GM18520 (cell line): ENCODE results near the gene CHMP4A.
A peak's percentile ranks its signal among the peaks of the same experiment; 100 is the strongest.

Experiments
- ATAC-seq: cut with Tn5 transposase; IDR thresholded peaks from one replicate; pipeline ENCODE4 v1.9.1; 2021; ENCODE audit not compliant: unreplicated experiment

Gene CHMP4A

DNA sequence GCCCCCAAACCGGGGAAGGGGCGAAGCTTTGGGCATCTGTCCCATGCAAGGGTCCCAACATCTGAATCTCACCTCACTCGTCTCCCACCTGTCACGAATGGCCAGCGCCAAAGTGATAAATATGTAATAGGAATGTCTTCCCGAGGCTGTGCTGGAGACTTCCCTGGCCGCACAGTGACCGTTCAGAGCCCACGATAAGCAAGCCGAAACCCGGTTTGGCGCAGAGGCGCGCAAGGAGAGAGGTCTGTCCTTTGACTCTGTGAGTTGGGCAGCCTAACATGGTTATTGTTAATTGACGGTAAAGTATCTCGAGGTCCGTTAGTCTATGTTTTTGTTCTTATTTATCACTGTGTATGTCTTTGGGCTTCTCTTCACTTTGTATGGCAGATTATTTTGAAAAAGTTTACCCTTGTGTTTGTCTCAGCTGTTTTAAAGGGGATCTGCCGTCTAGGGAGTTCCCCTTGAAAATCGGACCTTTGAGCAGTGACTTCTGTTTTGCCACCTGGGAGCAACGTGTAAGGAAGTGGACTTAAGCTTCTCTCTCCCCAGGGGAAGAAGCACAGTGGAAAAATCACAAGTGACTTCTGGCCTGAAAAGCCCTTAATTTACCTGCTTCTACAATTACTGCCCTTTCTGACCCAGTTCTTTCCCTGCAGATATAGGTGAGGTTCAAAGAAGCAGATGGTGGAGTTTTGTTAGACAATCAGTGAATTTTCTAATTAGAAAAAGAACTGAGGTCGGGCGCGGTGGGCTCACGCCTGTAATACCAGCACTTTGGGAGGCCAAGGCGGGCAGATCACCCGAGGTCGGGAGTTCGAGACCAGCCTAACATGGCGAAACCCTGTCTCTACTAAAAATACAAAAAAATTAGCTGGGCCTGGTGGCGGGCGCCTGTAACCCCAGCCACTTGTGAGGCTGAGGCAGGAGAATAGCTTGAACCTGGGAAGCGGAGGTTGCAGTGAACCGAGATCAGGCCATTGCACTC, 16.9 kb downstream of the CHMP4A start:
- peak; percentile 4 for ATAC-seq

DNA sequence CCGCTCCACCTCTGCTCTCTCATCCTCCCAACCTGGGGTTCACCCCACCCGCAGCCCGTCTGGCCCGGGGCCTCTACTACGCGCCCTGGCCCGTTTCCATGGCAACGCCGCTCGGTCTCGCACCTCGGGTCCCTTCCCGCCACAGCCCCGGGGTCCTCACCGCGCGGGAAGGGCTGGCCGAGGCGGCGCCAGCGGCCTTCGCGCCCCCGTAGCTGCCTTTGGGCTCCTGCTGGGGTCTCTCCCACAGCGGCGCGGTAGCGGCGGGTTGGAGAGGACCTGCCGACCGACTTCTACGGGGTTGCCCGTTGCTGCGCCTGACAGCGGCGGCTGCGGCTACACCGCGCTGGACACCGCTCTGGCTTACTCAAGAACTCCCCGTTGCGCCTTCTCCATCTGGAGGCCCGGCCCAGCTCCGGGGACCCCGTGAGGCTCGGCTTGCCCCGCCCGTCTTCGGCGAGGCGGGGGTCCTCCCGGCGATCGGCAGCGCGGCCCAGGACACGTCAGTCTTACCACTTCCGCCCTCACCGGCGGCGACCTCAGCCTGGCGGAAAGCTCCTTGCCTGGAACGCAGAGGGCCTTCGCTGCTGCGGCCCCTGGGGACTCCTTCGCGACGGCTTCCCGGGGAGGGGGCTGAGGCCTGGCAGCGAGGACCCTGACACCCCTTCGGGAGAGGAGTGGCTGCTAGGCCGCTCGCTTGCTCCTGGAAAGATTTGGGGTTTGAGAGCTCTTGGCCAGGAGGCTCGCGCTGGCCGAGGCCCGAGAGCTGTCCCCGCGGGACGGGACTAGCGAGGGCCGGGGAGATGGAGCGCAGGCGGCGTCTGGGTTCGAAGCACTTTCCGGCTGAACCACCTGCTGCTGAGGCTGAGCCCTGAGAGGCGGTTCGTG, 17.9 kb downstream of the CHMP4A start, which contains the start of gene TM9SF1:
Gene TM9SF1, minus strand, starts transcription at position 256 of the 885 bp plus-strand sequence. CDS start 422 bp downstream, outside the sequence.
- ATAC-seq: peak; percentile 78

DNA sequence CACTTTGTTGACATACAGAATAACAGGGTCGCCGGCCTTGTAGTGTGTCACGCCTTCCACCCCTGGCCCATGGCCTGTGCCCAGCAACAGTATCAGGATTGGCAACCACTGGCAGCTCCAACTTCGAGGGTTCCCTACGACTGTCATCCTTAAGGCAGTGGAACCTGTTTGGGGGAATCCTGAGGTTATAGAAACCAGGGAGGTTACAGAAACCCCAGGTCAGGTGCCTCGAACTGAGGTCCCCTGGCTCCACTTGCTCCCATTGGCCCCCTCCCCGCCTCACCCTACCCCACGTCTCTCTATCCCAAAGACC, 18.5 kb downstream of the CHMP4A start:
- ATAC-seq: no peak

DNA sequence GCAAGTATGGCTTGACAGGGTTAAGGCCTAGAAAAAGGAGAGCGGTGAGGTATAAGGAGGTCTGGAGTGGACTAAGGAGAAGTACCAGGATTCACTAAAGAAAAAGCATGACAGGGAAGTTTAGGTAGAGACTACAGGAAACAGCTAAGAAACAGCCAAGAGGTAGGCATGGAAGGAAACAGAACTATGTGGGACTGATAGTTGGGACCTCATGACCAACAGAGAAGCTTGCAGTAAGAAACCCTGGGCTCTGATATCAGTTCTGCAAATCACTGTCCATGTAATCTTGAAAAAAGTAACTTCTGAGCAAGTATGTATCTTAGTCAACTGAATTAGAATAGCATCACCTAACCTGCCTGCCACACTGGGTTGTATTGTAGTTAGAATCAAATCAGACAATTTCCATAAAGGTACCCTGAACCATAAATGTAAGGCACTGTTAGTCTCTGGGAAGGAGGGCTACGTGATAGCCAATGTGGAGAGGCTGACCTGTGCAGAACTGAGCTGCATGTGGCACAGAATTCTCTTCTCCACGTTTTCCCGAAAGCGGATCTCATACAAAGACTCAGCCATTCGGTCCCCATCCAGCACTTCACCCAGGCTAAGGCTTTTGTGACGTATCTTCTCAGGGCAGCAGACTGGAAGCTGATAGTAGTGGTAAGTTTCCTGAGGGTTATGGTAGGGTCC, 19.0 kb downstream of the CHMP4A start:
- ATAC-seq: no peak

DNA sequence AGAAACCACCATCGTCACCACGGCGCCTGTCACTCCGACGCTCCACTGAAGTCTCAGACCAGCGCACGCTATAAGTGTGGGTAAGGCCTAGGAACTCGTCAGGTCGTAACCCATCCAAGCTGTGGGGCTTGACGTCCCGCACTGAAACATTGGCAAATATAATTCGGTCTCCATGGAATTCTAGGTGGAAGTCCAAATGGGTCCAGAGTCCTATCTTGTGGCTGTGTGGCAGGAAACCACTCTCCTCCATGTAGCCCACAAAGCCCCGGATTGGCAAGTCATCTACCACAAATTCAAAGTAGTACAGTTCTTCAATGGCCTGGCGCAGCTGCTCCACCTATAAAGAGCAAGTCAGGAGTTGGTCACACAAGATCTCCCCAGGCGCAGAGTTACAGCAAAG, 20.4 kb downstream of the CHMP4A start:
- no peak for ATAC-seq

DNA sequence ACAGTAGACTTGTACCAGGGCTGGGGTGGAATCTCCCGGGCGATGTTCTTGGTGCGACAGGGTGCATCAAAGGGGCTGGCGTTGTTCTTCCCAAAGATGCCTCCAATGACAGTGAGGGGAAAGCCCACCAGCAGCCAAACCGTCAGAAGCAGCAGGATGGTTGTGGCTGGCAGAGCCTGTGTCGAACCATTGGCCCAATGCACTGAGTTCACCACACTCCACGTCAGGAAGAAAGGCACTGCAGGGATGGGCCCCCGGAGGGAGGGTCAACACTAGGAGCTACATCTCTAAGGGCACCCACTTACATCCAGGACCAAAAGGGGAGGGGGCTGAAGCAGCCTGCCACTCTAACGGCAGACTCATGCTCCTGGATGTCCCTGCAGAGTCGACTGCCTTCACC, 22.9 kb downstream of the CHMP4A start:
- no peak for ATAC-seq

DNA sequence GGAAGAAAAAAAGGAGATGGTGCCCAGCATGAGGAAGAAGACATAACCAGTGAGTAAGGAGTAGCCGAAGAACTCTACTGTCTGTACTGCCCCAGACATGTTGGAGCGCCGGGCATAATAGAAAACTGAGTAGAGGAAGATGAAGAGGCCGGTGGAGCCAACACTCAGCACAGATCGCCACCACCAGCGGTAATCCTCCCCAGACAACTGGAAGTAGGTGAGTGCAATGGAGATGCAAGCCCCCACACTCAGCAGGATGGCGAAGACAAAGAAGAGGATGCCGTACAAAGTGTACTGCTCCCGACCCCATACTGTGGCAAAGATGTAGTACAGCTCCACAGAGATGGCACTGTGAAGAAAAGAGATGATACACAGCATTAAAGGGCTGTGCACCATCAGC, 23.8 kb downstream of the CHMP4A start:
- no peak for ATAC-seq

DNA sequence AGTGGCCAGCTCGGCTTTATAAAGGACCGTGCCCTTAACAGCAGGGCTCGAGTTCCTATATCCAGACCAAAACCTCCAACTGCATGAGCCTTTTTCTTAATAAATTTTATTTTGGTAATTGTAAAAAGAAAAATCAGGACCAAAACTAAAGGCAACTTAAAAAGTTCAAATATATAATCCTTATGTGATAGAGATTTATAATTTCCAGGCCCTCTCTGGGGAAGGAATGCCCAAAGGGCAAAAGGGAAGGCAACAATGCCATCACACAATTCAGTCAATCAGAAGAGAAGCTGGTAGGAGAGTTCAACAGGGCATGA, 24.3 kb downstream of the CHMP4A start:
- ATAC-seq: no peak

DNA sequence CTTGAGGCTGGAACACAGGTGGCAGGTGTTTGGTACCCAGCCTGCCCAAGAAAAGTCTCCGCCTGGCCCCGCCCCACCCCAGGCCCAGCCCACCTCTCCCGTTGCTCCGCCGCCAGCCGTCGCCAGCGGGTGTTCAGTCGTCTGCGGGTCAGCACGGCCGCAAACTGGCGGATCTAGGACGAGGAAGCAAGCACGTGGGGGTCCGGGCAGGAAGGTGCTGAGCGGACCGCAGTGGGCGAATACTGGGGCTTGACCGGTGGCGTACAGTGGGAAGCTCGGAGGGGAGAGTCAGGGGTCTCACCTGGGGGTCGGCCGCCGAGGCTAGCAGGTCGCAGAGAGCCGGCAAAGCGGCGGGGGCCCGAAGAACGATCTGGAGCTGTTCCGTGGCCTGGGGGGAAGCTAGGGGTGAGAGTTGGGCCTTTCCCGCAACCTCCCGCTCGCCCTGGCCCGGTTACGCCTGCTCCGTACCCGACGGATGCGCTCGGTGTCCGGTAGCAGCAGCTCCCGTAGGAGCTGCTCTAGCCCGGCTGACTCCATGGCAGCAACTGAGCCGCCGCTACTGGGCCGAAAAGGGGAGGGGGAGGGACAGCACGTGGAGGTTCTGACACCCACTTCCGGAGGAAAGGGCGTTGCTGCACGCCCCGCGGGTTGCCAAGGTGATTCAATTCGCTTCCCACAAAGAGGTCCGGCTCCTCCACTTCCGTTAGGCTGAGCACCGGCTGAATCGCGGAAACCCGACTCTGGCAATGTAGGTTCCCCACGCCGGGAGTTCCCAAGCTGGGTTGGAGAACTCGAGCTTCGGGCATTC, 24.8 kb downstream of the CHMP4A start, which contains the start of gene IPO4:
Gene IPO4, minus strand, starts transcription at position 566 of the 808 bp plus-strand sequence. Its CDS starts 29 bp downstream, at position 537.
- peak; percentile 80 for ATAC-seq

DNA sequence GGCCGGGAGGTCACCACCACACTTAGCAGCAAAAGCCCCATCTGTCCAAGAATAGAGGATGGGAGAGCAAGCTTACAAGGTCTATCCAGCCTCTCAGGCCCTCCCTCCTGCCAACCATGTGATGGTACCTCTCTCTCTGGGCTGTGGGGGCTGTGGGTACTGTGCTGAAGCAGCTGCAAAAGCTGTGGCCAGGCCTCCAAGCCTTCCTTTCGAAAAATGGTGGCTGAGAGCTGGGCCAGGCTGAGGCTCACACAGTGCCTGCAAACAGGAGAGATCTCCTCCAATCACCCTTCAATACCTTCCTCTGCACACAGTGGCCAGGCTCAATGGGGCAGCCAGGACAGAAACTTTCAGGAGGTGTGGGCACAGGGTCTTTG, 25.8 kb downstream of the CHMP4A start:
- ATAC-seq: no peak

DNA sequence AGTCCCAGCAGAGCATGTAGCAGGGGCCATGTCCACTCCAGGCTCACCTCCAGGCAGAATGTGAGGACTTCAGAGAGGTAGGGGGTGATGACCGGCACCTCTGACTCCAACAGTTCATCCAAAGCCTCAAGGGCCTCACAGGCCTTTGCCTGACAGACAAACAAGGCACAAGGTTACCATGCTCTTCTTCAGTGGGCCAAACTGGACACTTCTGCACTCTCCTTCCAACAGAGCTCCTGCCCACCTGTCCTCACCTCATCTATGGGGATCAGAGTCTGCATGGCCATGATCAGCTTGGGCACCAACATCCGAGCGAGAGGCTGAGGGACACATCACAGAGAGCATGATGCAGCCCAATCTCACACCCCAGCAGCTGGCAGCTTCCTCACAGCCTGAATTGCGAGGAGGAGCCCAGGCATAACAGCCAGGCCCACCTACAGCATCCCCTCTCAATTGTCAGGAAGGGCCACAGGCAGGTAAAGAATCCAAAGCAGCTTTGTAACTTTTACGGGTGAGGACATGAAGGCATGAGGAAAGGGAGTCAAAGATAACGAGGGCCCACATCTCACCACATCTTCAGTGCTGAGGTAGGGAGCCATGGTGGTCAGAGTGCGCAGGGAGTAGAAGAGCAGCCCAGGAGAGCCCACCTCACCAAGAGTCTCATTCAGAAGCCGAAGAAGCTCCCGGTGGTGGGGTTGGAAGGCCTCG, 26.3 kb downstream of the CHMP4A start:
- ATAC-seq: no peak

DNA sequence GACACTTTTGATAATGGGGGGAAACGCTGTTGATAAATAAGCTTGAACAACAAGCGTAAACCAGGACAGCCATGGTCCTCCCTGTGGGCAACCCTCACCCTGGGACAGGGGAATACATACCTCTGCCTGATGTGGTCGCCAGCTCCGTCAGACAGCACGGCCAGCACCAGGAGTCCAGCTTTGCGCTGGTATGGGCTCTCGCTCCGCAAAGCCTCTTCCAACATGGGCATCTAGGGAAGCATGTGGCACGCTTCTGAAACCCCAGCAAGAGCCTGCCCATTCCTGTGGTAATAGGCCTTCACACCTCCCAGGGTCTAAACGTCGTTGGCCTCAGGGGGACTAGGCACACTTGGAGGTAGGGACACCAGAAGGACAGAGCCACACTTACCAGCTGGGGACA, 27.5 kb downstream of the CHMP4A start:
- no peak for ATAC-seq

DNA sequence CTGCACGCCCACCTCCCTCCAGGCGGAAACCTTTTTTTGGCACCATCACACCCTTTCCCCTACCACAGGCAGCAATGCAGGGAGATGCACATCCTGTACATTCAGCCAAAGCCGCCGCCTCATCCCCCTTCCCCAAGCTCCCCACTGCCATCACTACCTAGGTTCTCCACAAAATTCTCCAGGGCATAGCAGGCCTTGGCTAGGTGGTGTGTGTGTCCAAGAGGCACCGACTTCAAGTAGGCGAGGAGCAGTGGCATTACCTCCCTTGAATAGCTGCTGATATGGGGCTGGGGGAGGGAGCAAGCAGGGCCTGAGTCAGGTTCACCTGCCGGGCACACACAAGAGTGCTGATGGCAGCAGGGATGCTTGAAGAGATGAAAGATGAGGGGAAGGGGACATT, 28.3 kb downstream of the CHMP4A start:
- ATAC-seq: no peak

DNA sequence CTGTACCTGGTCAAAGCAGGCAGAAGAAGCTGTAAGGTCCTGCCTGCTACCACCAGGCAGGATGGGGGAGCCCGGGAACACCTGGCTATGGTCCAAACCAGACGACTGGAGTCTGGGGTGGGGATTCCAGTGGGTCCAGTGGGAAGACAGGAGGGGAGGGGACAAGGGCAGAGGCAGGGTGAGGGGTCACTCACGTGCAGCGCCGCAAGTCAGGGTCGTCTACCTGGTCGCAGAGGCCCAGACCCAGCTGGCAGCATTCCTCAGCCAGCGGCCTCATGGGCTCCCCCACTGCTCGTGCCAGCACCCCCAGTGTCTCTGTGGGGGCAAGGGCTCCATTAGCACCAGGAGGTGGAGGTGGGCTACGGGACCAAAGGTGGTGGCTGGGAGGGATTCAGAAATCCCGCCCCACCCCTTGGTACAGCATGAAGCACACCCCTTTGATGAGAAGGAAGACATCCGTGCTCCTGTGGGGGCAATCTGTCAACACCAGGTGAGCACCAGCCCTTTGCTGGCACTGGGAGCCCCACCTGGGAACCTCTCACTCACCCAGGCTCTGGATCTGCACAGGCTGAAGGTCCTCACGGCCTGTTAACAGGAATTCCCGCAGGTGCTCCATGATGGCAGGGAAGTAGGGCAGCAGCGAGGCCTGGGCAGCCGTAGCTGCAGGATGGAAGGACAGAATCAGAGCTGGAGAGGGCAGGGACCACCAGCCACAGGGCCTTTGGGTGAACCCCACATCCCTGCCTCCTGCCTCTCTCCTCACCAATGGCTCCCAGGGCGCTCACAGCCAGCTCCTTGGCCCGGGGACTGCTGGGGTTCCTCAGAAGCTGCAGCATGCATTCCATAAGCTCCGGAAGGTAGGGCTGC, 29.0 kb downstream of the CHMP4A start:
- ATAC-seq: no peak

DNA sequence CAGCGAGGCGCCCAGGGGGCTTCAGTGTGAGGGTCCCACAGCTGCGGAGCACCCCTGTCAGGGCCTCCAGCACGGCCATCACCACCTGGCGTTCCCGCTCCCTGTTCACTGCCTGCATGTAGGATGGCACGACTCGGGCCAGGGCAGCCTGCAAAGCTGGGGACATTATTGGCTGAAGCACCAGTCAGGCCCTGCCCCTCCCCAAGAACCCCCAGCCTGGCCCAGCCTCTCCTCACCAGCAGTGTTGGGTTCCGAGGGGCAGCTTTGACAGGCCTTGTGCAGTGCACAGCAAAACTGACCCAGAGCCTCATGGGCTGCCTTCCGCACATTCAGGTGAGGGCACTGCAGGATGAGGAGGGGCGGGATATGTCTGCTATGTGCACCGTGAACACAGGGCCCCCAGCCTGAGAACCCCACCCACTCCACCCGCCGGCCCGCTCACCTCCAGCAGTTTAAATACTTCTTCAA, 30.2 kb downstream of the CHMP4A start:
- ATAC-seq: no peak

DNA sequence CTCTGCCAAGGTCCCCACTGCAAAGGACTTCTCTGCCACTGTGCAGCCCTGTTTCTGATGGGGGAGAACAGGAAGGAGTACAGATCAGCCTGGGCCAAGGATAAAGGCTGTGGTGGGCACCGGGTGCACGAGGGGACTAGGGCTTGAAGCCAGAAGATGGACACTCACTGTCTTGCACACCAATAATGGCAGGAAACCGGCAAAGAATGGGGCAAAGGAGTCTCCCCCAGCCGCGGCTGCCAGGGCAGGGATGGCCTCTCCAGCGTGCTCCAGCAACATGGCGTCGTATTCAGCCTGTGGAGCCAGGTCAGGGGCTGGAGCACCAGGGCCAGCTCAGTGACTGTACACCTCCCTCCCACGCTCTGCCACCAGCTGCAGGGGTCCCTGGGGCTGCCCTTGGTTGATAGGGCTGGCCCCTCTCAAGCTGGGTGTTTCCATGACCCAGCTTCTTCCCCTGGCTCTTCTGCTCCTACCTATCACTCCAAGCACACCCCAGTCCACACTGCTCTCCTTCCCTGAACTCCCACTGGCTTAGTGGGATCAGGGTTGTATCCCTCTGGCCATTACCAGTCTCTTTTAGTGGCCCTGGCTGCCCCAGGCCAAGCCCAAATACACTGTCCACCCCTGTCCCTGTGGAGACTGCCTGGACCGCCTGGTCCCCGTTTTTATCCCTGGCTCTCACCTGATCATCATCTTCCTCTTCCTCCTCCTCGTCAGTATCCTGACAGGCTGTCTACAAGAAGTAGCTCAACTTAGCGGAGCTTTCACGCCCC, 31.0 kb downstream of the CHMP4A start:
- ATAC-seq: no peak

DNA sequence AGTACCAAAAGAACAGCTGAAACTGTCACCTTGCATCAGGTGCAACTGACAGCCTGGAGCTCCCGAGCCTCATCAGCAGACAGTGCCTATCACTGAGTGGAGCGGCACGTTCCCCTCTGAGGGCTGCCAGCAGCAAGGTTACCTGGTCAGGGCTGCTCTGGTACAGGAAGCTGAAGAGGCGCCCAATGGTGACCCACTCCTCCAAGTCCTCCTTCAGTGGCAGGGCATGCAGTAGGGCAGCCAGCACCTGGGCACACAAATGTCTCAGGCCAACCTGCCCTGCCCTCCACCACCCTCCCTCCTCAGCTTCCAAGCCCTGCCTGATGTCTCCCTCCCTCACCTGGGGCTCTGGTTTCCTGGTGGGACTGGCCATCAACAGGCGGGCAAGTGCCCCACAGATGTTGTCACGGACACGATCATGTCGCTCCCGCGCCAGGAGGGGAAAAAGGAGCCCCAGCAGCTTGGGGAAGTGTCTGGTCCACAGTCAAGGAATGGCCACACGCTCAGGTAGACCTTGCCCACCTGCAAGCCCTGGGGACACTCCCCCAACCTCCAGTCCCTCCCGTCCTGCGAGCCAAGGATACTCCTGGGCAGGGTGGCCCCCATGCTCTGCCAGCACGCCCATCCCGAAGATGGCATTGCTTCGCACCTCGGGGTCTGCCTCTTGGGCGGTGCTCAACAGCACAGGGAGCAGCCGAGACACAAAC, 31.8 kb downstream of the CHMP4A start:
- no peak for ATAC-seq
